SK-N-SH treated with all-trans-retinoic acid at 6 μM for 48 hours (cell line): ENCODE data around the gene NTM.

Experiments used
- CSDC2 ChIP-seq: fragments of 250-450 bp; sonication (Bioruptor Pico); IDR thresholded peaks from 2 replicates; pipeline ENCODE4 v1.5.0; 2020; ENCODE audit warnings: mild to moderate bottlenecking, moderate library complexity
- PPARA ChIP-seq: fragments of 250-450 bp; sonication (Bioruptor Pico); IDR thresholded peaks from 2 replicates; pipeline ENCODE4 v1.5.0; 2020; ENCODE audit warnings: mild to moderate bottlenecking, borderline replicate concordance
- SNAI2 ChIP-seq: fragments of 250-450 bp; sonication (Bioruptor Pico); IDR thresholded peaks from 2 replicates; pipeline ENCODE4 v1.5.0; 2020; ENCODE audit warnings: mild to moderate bottlenecking, moderate library complexity
- ZFP3 ChIP-seq: fragments of 250-450 bp; sonication (Bioruptor Pico); IDR thresholded peaks from 2 replicates; pipeline ENCODE4 v1.5.0; 2020; ENCODE audit warnings: mild to moderate bottlenecking, moderate library complexity

- TF ChIP-seq ZFP3 (CRISPR knock-in tag) (no peak), PPARA (CRISPR knock-in tag) (no peak), SNAI2 (CRISPR knock-in tag) (no peak), CSDC2 (CRISPR knock-in tag) (no peak)
Observed at GRCh38 chr11:131402040-131402439, 31.6 kb downstream of the NTM start.
